HEK293 (cell line): ENCODE results near the gene CLEC4G.

ENCODE experiments used
- CTCF ChIA-PET: fragments of 350-600 bp; formaldehyde crosslinking; extraction: SDS; loops from one replicate; lab custom pipeline; 2021; ENCODE audit warnings: antibody characterized with exemption; lab: Yijun Ruan, JAX
- POLR2A ChIA-PET: fragments of 300-600 bp; formaldehyde crosslinking; extraction: SDS; loops from one replicate; lab custom pipeline; 2020; ENCODE audit warnings: antibody characterized with exemption, inconsistent platforms; lab: Yijun Ruan, JAX
- H3K27ac ChIP-seq: fragments of 200-500 bp; sonication (Bioruptor generic); 2 replicates; pipeline ENCODE4 v1.5.1; 2014; ENCODE audit warnings: low read depth, low read length, control low read depth, inconsistent platforms; ENCODE audit errors: extremely low read depth
- H3K36me3 ChIP-seq, 2 experiments: fragments of 200-500 bp in 1 of 2; sonication (Bioruptor generic) in 1 of 2; 1 replicate in 1 of 2; 2 replicates in 1 of 2; pipeline ENCODE4 v1.5.1; 2014 to 2017; ENCODE audit warnings: inconsistent platforms in 2 of 2, low read length in 2 of 2; ENCODE audit not compliant: control insufficient read depth in 2 of 2, insufficient read depth in 1 of 2
- H3K4me1 ChIP-seq: fragments of 200-500 bp; sonication (Bioruptor generic); 2 replicates; pipeline ENCODE4 v1.5.1; 2014; ENCODE audit warnings: mild to moderate bottlenecking, low read length, inconsistent platforms; ENCODE audit not compliant: control insufficient read depth, insufficient read depth
- H3K4me3 ChIP-seq: 2 replicates; pipeline ENCODE4 v1.5.1; 2011; ENCODE audit warnings: low read depth, mild to moderate bottlenecking, control low read depth, low read length, moderate library complexity
- H3K9me3 ChIP-seq: fragments of 200-500 bp; sonication (Bioruptor generic); 2 replicates; pipeline ENCODE4 v1.5.1; 2014; ENCODE audit warnings: low read depth, low read length, inconsistent platforms; ENCODE audit not compliant: control insufficient read depth, insufficient read depth
- HOXA7 ChIP-seq: sonication (generic); formaldehyde crosslinking; IDR thresholded peaks from 2 replicates; pipeline ENCODE4 v1.8.1; 2022; ENCODE audit warnings: missing genetic modification reagents, borderline replicate concordance
- HOXC10 ChIP-seq: sonication (generic); formaldehyde crosslinking; IDR thresholded peaks from 2 replicates; pipeline ENCODE4 v1.8.1; 2023; ENCODE audit warnings: mild to moderate bottlenecking, missing genetic modification reagents
- KLF9 ChIP-seq: fragments of 450-650 bp; formaldehyde crosslinking; IDR thresholded peaks from 2 replicates; pipeline ENCODE4 v1.5.1; 2016; ENCODE audit warnings: missing biosample characterization, missing genetic modification characterization, low read depth
- ZBTB10 ChIP-seq: fragments of 450-650 bp; formaldehyde crosslinking; IDR thresholded peaks from 2 replicates; pipeline ENCODE4 v1.5.1; 2016; ENCODE audit warnings: missing biosample characterization, missing genetic modification characterization
- ZNF138 ChIP-seq: fragments of 450-650 bp; formaldehyde crosslinking; IDR thresholded peaks from 2 replicates; pipeline ENCODE4 v1.5.1; 2016; ENCODE audit warnings: missing biosample characterization, missing genetic modification characterization, borderline replicate concordance
- ZNF155 ChIP-seq: fragments of 450-650 bp; formaldehyde crosslinking; IDR thresholded peaks from 2 replicates; pipeline ENCODE4 v1.5.1; 2016; ENCODE audit warnings: missing biosample characterization, missing genetic modification characterization
- ZNF335 ChIP-seq: fragments of 450-650 bp; formaldehyde crosslinking; conservative IDR thresholded peaks from 2 replicates; pipeline ENCODE4 v1.5.1; 2016; ENCODE audit warnings: missing biosample characterization, missing genetic modification characterization
- ZNF473 ChIP-seq: fragments of 450-650 bp; formaldehyde crosslinking; IDR thresholded peaks from 2 replicates; pipeline ENCODE4 v1.5.1; 2017; ENCODE audit warnings: missing biosample characterization, missing genetic modification characterization
- ZNF510 ChIP-seq: fragments of 450-650 bp; formaldehyde crosslinking; IDR thresholded peaks from 2 replicates; pipeline ENCODE4 v1.5.1; 2018; ENCODE audit warnings: mild to moderate bottlenecking, missing genetic modification characterization, missing biosample characterization; ENCODE audit not compliant: insufficient replicate concordance
- TF ChIP-seq, protein P1 (sequence below): fragments of 450-650 bp; formaldehyde crosslinking; IDR thresholded peaks from 2 replicates; pipeline ENCODE4 v1.5.1; 2016; ENCODE audit warnings: missing biosample characterization, missing genetic modification characterization
- TF ChIP-seq, protein P2 (sequence below): fragments of 450-650 bp; formaldehyde crosslinking; IDR thresholded peaks from 2 replicates; pipeline ENCODE4 v1.5.1; 2016; ENCODE audit warnings: missing biosample characterization, missing genetic modification characterization
- TF ChIP-seq, protein P3 (sequence below): fragments of 450-650 bp; formaldehyde crosslinking; IDR thresholded peaks from 2 replicates; pipeline ENCODE4 v1.5.1; 2016; ENCODE audit warnings: missing biosample characterization, missing genetic modification characterization

The CLEC4G gene

GRCh38 chr19:7697721-7698287 is 34.1 kb downstream of the CLEC4G start:
- ChIA-PET POLR2A (interaction anchor here (1.8 kb wide), 1 partner anchor 12 kb away, joined by 6 read pairs; no protein-coding TSS in a partner anchor), CTCF (interaction anchor here (0.7 to 2.2 kb wide), 4 partner anchors 17 to 151 kb away, joined by 3 to 8 read pairs (median 5); partner anchors contain the start of gene TRAPPC5)
- Histone ChIP-seq H3K36me3 (no peaks in the 10 kb centered on the region), H3K9me3 (no peaks in the 10 kb centered on the region), H3K4me1 (no peaks in the 10 kb centered on the region), H3K4me3 (no peak overlapping the region), H3K27ac (no peak overlapping the region)
- TF ChIP-seq ZNF335: 0 out of 2 replicates have a peak, but pooled peaks have one; percentile 22
- TF ChIP-seq, protein P1, sequence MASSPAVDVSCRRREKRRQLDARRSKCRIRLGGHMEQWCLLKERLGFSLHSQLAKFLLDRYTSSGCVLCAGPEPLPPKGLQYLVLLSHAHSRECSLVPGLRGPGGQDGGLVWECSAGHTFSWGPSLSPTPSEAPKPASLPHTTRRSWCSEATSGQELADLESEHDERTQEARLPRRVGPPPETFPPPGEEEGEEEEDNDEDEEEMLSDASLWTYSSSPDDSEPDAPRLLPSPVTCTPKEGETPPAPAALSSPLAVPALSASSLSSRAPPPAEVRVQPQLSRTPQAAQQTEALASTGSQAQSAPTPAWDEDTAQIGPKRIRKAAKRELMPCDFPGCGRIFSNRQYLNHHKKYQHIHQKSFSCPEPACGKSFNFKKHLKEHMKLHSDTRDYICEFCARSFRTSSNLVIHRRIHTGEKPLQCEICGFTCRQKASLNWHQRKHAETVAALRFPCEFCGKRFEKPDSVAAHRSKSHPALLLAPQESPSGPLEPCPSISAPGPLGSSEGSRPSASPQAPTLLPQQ: no peak
- TF ChIP-seq, protein P2, sequence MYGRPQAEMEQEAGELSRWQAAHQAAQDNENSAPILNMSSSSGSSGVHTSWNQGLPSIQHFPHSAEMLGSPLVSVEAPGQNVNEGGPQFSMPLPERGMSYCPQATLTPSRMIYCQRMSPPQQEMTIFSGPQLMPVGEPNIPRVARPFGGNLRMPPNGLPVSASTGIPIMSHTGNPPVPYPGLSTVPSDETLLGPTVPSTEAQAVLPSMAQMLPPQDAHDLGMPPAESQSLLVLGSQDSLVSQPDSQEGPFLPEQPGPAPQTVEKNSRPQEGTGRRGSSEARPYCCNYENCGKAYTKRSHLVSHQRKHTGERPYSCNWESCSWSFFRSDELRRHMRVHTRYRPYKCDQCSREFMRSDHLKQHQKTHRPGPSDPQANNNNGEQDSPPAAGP (tag by site-specific recombination): no peak

- ChIA-PET POLR2A (no interaction called here), CTCF (no interaction called here)
- Histone ChIP-seq H3K36me3 (no peaks in the 10 kb centered on the region), H3K4me1 (no peaks in the 10 kb centered on the region), H3K9me3 (no peaks in the 10 kb centered on the region), H3K27ac (no peak overlapping the region), H3K4me3 (no peak overlapping the region)
- TF ChIP-seq ZNF155 (tag by site-specific recombination): no peak
- no peak for TF ChIP-seq HOXA7 (CRISPR knock-in tag)
- no peak for TF ChIP-seq ZNF138
- no peak for TF ChIP-seq ZBTB10 (tag by site-specific recombination)
Observed at GRCh38 chr19:7694499-7694898, 37.4 kb downstream of the CLEC4G start.

GRCh38 chr19:7692417-7693088 is 39.4 kb downstream of the CLEC4G start:
- POLR2A ChIA-PET: no interaction called here

More at GRCh38 chr19:7692417-7693088, 39.4 kb downstream of the CLEC4G start:
- Histone ChIP-seq H3K4me1 (no peaks in the 10 kb centered on the region), H3K4me3 (no peak overlapping the region), H3K9me3 (no peaks in the 10 kb centered on the region), H3K36me3 (no peaks in the 10 kb centered on the region), H3K27ac (no peak overlapping the region)
- TF ChIP-seq KLF9 (tag by site-specific recombination): no peak
- TF ChIP-seq ZNF510 (tag by site-specific recombination): no peak
- TF ChIP-seq ZNF473 (tag by site-specific recombination): 0 out of 2 replicates have a peak, but pooled peaks have one; percentile 27
- TF ChIP-seq, protein P3, sequence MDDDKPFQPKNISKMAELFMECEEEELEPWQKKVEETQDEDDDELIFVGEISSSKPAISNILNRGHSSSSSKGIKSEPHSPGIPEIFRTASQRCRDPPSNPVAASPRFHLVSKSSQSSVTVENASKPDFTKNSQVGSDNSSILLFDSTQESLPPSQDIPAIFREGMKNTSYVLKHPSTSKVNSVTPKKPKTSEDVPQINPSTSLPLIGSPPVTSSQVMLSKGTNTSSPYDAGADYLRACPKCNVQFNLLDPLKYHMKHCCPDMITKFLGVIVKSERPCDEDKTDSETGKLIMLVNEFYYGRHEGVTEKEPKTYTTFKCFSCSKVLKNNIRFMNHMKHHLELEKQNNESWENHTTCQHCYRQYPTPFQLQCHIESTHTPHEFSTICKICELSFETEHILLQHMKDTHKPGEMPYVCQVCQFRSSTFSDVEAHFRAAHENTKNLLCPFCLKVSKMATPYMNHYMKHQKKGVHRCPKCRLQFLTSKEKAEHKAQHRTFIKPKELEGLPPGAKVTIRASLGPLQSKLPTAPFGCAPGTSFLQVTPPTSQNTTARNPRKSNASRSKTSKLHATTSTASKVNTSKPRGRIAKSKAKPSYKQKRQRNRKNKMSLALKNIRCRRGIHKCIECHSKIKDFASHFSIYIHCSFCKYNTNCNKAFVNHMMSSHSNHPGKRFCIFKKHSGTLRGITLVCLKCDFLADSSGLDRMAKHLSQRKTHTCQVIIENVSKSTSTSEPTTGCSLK (tag by site-specific recombination): no peak
- no peak for TF ChIP-seq HOXC10
- CTCF ChIA-PET: no interaction called here
